H1 (cell line): ENCODE data around the gene FXR1. TPM values are rescaled to one million over a fixed set of nuclear protein-coding genes. Genes with fewer than 3 reads are reported as not detected.

Experiments
- CBX8 ChIP-seq: fragments of 300-800, 300-1000 bp; sonication (generic); IDR thresholded peaks from 2 replicates; pipeline ENCODE4 v1.7.1; 2016; ENCODE audit warnings: low read depth, low read length, borderline replicate concordance
- CHD1 ChIP-seq: IDR thresholded peaks from 2 replicates; pipeline ENCODE4 v1.6.1; 2012; ENCODE audit warnings: low read depth, low read length, improper control_type of control experiment
- CHD7 ChIP-seq: fragments of 300-600 bp; sonication (generic); IDR thresholded peaks from 2 replicates; pipeline ENCODE4 v1.7.1; 2012; ENCODE audit warnings: low read length, moderate library complexity, mild to moderate bottlenecking, inconsistent platforms; ENCODE audit not compliant: insufficient replicate concordance
- EGR1 ChIP-seq: IDR thresholded peaks from 2 replicates; pipeline ENCODE4 v1.6.1; 2011; ENCODE audit warnings: low read depth, low read length, borderline replicate concordance
- GABPA ChIP-seq: IDR thresholded peaks from 2 replicates; pipeline ENCODE4 v1.6.1; 2011; ENCODE audit warnings: mild to moderate bottlenecking, low read length, moderate library complexity, borderline replicate concordance; ENCODE audit not compliant: insufficient read depth
- GTF2F1 ChIP-seq: IDR thresholded peaks from 2 replicates; pipeline ENCODE4 v1.6.1; 2012; ENCODE audit warnings: low read depth, low read length, improper control_type of control experiment, borderline replicate concordance
- HDAC2 ChIP-seq, 2 experiments: fragments of 300-600 bp in 1 of 2; sonication (generic) in 1 of 2; IDR thresholded peaks; 2 replicates each; pipeline ENCODE4 v1.6.1; 2011 to 2012; ENCODE audit warnings: low read depth in 2 of 2, low read length in 2 of 2, mild to moderate bottlenecking in 2 of 2, moderate library complexity in 2 of 2, borderline replicate concordance in 1 of 2, inconsistent platforms in 1 of 2
- JUN ChIP-seq: IDR thresholded peaks from 2 replicates; pipeline ENCODE4 v1.6.1; 2011; ENCODE audit warnings: low read depth, mild to moderate bottlenecking, improper control_type of control experiment, low read length
- MAFK ChIP-seq: IDR thresholded peaks from 2 replicates; pipeline ENCODE4 v1.6.1; 2012; ENCODE audit warnings: low read depth, mild to moderate bottlenecking, improper control_type of control experiment, low read length
- RAD21 ChIP-seq, 2 experiments: IDR thresholded peaks in 1 of 2; conservative IDR thresholded peaks in 1 of 2; 2 replicates each; pipeline ENCODE4 v1.6.1; 2011; ENCODE audit warnings: low read depth in 2 of 2, low read length in 2 of 2, improper control_type of control experiment in 1 of 2, inconsistent platforms in 1 of 2, mild to moderate bottlenecking in 1 of 2, moderate library complexity in 1 of 2
- RXRA ChIP-seq: IDR thresholded peaks from 2 replicates; pipeline ENCODE4 v1.6.1; 2011; ENCODE audit warnings: low read depth, mild to moderate bottlenecking, low read length, moderate library complexity; ENCODE audit not compliant: insufficient read depth
- TCF12 ChIP-seq: IDR thresholded peaks from 2 replicates; pipeline ENCODE4 v1.6.1; 2011; ENCODE audit warnings: low read depth, mild to moderate bottlenecking, low read length
- polyA plus RNA-seq, 7 experiments: library from polyadenylated mRNA; depleted of rRNA in 3 of 7; stranded (reverse) in 5 of 7; unstranded in 2 of 7; fragments of >200 nt in 5 of 7; fragments of 200-250 nt in 2 of 7; gene quantifications; 1 replicate in 5 of 7; 2 replicates in 1 of 7; 4 replicates in 1 of 7; pipeline versions ENCODE4 v1.2.1 to v1.2.3, GENCODE V29; 2011 to 2013; ENCODE audit warnings: missing spikeins in 2 of 7, mixed read lengths in 2 of 7
- total RNA-seq: library from RNA; stranded (reverse); fragmentation: NEBNext Ultra II Directional; extraction: Animal tissue kit (Norgen Biotek cat#: 25700); gene quantifications from 2 replicates; pipeline ENCODE4 v1.2.1, GENCODE V29; 2021

The FXR1 gene
- total and polyA plus RNA-seq, 2 of the 8 experiments (the other 6 are each of a cell fraction or from before 2014, with no cell fraction given), result 108 to 283 TPM

- TF ChIP-seq CHD7 (no peak), HDAC2 (IDR thresholded peaks at IDR 0.05; ENCODE audit: borderline replicate concordance in 1 of 2, low read depth in 2 of 2, low read length in 2 of 2) (no peak), GTF2F1 (no peak), CBX8 (no peak), RXRA (no peak), JUN (no peak), TCF12 (no peak), CHD1 (no peak), RAD21 (IDR thresholded peaks at IDR 0.05 in 1 of 2, conservative IDR thresholded peaks at IDR 0.05 in 1 of 2; ENCODE audit: low read depth in 2 of 2, low read length in 2 of 2) (no peak), GABPA (no peak), EGR1 (no peak), MAFK (no peak)
These were observed 105.2 kb downstream of the FXR1 start (continued) for GRCh38 chr3:181017690-181018089.
